A673 (cell line): ENCODE results near the gene GFRAL.

ENCODE experiments used
- EZH2 ChIP-seq: fragments of 200-600 bp; sonication (generic); IDR thresholded peaks from 2 replicates; pipeline ENCODE4 v1.6.1; 2017; ENCODE audit warnings: borderline replicate concordance, low read depth, mild to moderate bottlenecking, mixed read lengths, antibody characterized with exemption, low read length; ENCODE audit not compliant: poor library complexity, severe bottlenecking
- TF ChIP-seq, protein P1 (sequence below): fragments of 300-800, 200-600 bp; sonication (generic); conservative IDR thresholded peaks from 2 replicates; pipeline ENCODE4 v1.5.1; 2017; ENCODE audit warnings: low read depth, mild to moderate bottlenecking, antibody characterized with exemption, low read length, moderate library complexity, mixed read lengths

DNA sequence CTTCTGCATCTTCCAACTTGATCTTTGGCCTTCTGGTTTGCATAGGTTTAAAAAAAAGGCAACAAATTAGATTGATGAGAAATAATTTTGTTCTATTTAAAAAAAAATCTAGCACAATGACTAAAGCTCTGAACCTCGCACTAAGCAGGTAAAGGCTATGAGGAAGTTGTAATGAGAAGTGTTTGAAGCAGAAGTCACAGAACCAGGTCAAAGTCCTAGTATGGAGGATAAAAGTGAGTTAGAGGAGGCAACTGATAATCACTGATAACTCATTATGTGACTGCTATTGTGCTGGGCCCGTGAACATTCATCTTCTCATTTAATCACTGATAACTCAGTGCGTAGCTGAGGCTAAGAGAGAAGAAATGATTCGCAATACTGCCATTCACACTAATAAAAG, 46.1 kb upstream of the GFRAL start:
- TF ChIP-seq EZH2 = no peak
- TF ChIP-seq, protein P1, sequence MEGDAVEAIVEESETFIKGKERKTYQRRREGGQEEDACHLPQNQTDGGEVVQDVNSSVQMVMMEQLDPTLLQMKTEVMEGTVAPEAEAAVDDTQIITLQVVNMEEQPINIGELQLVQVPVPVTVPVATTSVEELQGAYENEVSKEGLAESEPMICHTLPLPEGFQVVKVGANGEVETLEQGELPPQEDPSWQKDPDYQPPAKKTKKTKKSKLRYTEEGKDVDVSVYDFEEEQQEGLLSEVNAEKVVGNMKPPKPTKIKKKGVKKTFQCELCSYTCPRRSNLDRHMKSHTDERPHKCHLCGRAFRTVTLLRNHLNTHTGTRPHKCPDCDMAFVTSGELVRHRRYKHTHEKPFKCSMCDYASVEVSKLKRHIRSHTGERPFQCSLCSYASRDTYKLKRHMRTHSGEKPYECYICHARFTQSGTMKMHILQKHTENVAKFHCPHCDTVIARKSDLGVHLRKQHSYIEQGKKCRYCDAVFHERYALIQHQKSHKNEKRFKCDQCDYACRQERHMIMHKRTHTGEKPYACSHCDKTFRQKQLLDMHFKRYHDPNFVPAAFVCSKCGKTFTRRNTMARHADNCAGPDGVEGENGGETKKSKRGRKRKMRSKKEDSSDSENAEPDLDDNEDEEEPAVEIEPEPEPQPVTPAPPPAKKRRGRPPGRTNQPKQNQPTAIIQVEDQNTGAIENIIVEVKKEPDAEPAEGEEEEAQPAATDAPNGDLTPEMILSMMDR = no peak
